HG03280 (cell line): ENCODE data around the gene NOP56.

Experiments used
- ATAC-seq: cut with Tn5 transposase; IDR thresholded peaks from one replicate; pipeline ENCODE4 v1.9.1; 2021; ENCODE audit warnings: mild to moderate bottlenecking, moderate library complexity; ENCODE audit not compliant: unreplicated experiment

Gene NOP56

DNA sequence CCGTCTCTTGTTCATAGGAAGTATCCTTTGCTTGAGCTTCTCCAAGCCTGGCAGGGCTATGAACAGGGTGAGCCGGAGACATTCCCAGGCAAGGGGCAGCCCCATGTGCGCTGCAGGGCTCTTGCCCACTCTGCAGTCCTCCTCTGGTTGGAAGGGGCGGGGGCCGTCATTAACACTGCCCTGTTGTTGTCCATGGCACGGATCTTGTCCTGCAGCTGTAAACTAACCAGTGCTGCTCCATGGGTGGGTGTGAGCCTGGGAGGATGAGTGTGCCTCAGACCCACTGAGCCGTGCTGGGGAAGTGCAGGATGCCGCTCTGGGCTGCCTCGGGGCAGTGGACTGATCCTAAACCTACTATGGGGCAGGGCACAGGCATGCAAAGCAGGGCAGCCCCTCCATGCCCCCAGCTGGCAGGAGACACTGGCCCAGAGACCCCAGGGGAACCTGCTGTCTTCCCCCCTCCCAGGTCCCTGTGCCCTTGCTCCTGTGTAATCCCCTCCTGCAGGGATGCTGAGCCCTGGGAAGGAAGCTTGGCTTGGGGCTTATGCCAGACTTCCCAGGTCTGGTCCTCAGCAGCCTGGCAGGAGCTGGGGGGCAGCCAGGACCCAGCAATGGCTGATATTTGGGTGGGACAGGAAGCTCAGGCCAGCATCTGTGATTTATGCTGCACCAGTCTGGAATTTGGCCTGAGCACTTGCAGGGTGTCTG, 48.6 kb downstream of the NOP56 start:
- no peak for ATAC-seq

DNA sequence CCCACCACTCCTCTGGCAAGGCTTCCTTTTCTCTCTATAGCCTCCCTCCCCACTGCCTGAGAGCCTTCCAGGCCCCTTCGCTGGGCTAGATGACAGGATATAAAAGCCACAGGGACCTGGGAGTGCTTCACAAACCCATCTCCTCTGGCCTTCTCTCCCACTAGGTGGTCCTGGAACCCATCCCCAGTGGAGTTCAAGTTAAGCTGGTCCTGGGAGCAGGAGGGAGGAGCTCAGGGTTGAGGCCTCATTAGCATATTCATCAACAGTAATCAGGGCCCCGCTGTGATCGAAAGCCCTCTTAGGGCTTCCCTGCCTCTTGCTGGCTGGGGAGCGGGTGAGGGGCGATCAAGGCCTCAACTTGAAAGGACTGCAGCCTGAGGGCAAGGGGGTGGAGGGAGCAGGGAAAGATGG, 49.2 kb downstream of the NOP56 start:
- no peak for ATAC-seq

GRCh38 chr20:2703716-2704475, 51.5 kb downstream of the NOP56 start:
- ATAC-seq, result no peak

GRCh38 chr20:2705931-2706645, 53.7 kb downstream of the NOP56 start:
- ATAC-seq, result no peak

DNA sequence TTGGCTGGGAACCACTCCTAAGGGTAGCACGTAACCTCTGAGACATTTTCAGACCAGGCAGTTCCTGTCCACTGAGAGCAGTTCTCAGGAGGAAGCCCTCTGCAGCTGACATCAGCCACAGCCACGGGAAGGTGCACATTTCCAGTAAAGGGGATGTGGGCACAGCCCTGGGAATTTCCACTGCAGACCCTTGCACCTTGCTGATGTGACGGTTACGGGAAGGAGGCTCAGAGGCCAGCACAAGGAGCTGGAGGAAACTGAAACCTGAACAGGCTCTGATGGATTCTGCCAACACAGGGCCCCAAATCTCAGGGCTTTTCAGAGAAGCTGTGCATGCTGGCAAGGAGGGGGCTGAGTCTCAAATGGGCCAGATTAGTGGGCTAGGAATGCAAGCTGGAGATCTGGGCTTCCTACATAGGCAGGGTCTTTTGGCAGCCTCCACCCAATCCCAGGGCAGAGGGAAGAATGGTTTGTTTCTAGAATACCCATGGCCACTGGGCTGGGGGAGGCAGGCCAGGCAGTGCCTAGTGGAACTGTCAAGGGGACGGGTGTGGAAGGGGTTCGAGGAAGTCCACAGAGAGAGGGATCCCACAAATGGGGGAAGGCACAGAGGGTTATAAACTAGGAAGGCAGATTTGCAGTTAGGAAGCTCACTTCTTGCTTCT, 54.4 kb downstream of the NOP56 start:
- no peak for ATAC-seq

- no peak for ATAC-seq
These were observed 55.1 kb downstream of the NOP56 start for GRCh38 chr20:2707353-2708072.
